ENCODE data around the gene BCAS1.

- no peak for TF ChIP-seq CTCF (IDR thresholded peaks at IDR 0.05 in 4 of 5, conservative IDR thresholded peaks at IDR 0.05 in 1 of 5)
- TF ChIP-seq POLR2A (IDR thresholded peaks at IDR 0.05), result no peak
These were observed 48.8 kb downstream of the BCAS1 start for GRCh38 chr20:54021446-54022235.
